SK-N-SH (cell line): ENCODE results near the gene THBS3. TPM values are rescaled to one million over a fixed set of nuclear protein-coding genes. Genes with fewer than 3 reads are reported as not detected.

ENCODE experiments used
- CTCF ChIA-PET: fragments of 300-600, 350-600 bp; formaldehyde crosslinking; extraction: SDS; loops from one replicate; lab custom pipeline; 2021; lab: Yijun Ruan, JAX
- POLR2A ChIA-PET: fragments of 350-600 bp; sonication (Branson Sonifier 250); formaldehyde crosslinking; extraction: SDS; loops from one replicate; lab custom pipeline; 2020; ENCODE audit warnings: antibody characterized with exemption, inconsistent platforms; lab: Yijun Ruan, JAX
- DNase-seq: peaks from one replicate; pipeline ENCODE4 v3.0.0; 2012
- H2AFZ ChIP-seq: fragments of 200-600 bp; sonication (generic); 2 replicates; pipeline ENCODE4 v1.8.1; 2016; ENCODE audit warnings: antibody characterized with exemption, mild to moderate bottlenecking, low read depth
- H3F3A ChIP-seq: fragments of 200-600 bp; sonication (generic); replicated peaks from 2 replicates; pipeline ENCODE3; 2016; ENCODE audit warnings: antibody characterized with exemption, mild to moderate bottlenecking; ENCODE audit not compliant: insufficient read depth
- H3K27ac ChIP-seq, 2 experiments: fragments of 200-500 bp in 1 of 2; fragments of 200-600 bp in 1 of 2; sonication (Bioruptor generic) in 1 of 2; sonication (generic), shearing (Covaris generic) in 1 of 2; 2 replicates each; pipeline versions ENCODE4 v1.5.1 to v1.6.1; 2014 to 2016; ENCODE audit warnings: low read depth in 2 of 2, inconsistent platforms in 1 of 2, low read length in 1 of 2, mild to moderate bottlenecking in 1 of 2, mixed read lengths in 1 of 2
- H3K27me3 ChIP-seq: fragments of 200-600 bp; sonication (generic), shearing (Covaris generic); 2 replicates; pipeline ENCODE4 v1.6.1; 2016; ENCODE audit warnings: mixed run types; ENCODE audit not compliant: insufficient read depth
- H3K36me3 ChIP-seq, 2 experiments: fragments of 200-500 bp in 1 of 2; fragments of 200-600 bp in 1 of 2; sonication (Bioruptor generic) in 1 of 2; sonication (generic) in 1 of 2; replicated peaks in 1 of 2; 2 replicates each; pipeline versions ENCODE3 to v1.5.1; 2014 to 2016; ENCODE audit warnings: low read length in 1 of 2, mild to moderate bottlenecking in 1 of 2; ENCODE audit not compliant: insufficient read depth in 2 of 2, control insufficient read depth in 1 of 2
- H3K4me1 ChIP-seq, 2 experiments: fragments of 200-500 bp in 1 of 2; fragments of 200-600 bp in 1 of 2; sonication (Bioruptor generic) in 1 of 2; sonication (generic), shearing (Covaris generic) in 1 of 2; 2 replicates each; pipeline versions ENCODE4 v1.5.1 to v1.6.1; 2014 to 2016; ENCODE audit warnings: low read depth in 1 of 2, low read length in 1 of 2, mixed run types in 1 of 2; ENCODE audit not compliant: insufficient read depth in 2 of 2, control insufficient read depth in 1 of 2
- H3K4me2 ChIP-seq: fragments of 200-600 bp; sonication (generic), shearing (Covaris generic); 2 replicates; pipeline ENCODE4 v1.6.1; 2017; ENCODE audit warnings: mixed run types
- H3K4me3 ChIP-seq, 2 experiments: fragments of 200-500 bp in 1 of 2; fragments of 200-600 bp in 1 of 2; sonication (Bioruptor generic) in 1 of 2; sonication (generic), shearing (Covaris generic) in 1 of 2; 2 replicates each; pipeline versions ENCODE4 v1.5.1 to v1.8.1; 2014 to 2016; ENCODE audit warnings: low read depth in 2 of 2, inconsistent platforms in 1 of 2, low read length in 1 of 2, mild to moderate bottlenecking in 1 of 2, mixed read lengths in 1 of 2, moderate library complexity in 1 of 2
- H3K79me2 ChIP-seq: fragments of 200-600 bp; sonication (generic); 2 replicates; pipeline ENCODE4 v1.8.1; 2017; ENCODE audit warnings: mild to moderate bottlenecking; ENCODE audit not compliant: insufficient read depth
- H3K9ac ChIP-seq: fragments of 200-600 bp; sonication (generic); 2 replicates; pipeline ENCODE4 v1.6.1; 2017; ENCODE audit warnings: mixed run types
- H3K9me2 ChIP-seq: fragments of 200-600 bp; sonication (generic); 2 replicates; pipeline ENCODE4 v1.6.1; 2017; ENCODE audit warnings: mixed run types
- H3K9me3 ChIP-seq: fragments of 200-600 bp; sonication (generic); 2 replicates; pipeline ENCODE4 v1.6.1; 2017; ENCODE audit warnings: mixed run types, mild to moderate bottlenecking, moderate library complexity
- H4K20me1 ChIP-seq: fragments of 200-600 bp; sonication (generic); 2 replicates; pipeline ENCODE4 v1.6.1; 2017; ENCODE audit warnings: mild to moderate bottlenecking, mixed run types; ENCODE audit not compliant: insufficient read depth
- ELF1 ChIP-seq: IDR thresholded peaks from 2 replicates; pipeline ENCODE4 v1.4.0; 2012
- EP300 ChIP-seq, 2 experiments: IDR thresholded peaks; 2 replicates each; pipeline versions ENCODE4 v1.4.0 to v1.6.1; 2012; ENCODE audit warnings: borderline replicate concordance in 1 of 2, low read depth in 1 of 2, low read length in 1 of 2
- GABPA ChIP-seq: IDR thresholded peaks from 2 replicates; pipeline ENCODE4 v1.4.0; 2012; ENCODE audit warnings: low read depth, mild to moderate bottlenecking
- GATA2 ChIP-seq: sonication (generic); formaldehyde crosslinking; IDR thresholded peaks from 2 replicates; pipeline ENCODE4 v1.5.0; 2020; ENCODE audit warnings: mild to moderate bottlenecking, missing genetic modification reagents
- JUND ChIP-seq: IDR thresholded peaks from 2 replicates; pipeline ENCODE4 v1.4.0; 2012
- MAX ChIP-seq: IDR thresholded peaks from 2 replicates; pipeline ENCODE4 v1.4.0; 2012; ENCODE audit warnings: low read depth
- MEF2A ChIP-seq: IDR thresholded peaks from 2 replicates; pipeline ENCODE4 v1.4.0; 2012; ENCODE audit warnings: low read depth, borderline replicate concordance
- MXI1 ChIP-seq: IDR thresholded peaks from 2 replicates; pipeline ENCODE4 v1.6.1; 2012; ENCODE audit warnings: mild to moderate bottlenecking, low read depth, low read length, improper control_type of control experiment
- REST ChIP-seq: IDR thresholded peaks from 2 replicates; pipeline ENCODE4 v1.6.1; 2012; ENCODE audit warnings: mild to moderate bottlenecking, low read depth, low read length, moderate library complexity
- RFX5 ChIP-seq: IDR thresholded peaks from 2 replicates; pipeline ENCODE4 v1.6.1; 2012; ENCODE audit warnings: mild to moderate bottlenecking, improper control_type of control experiment, low read length
- SMC3 ChIP-seq: IDR thresholded peaks from 2 replicates; pipeline ENCODE4 v1.6.1; 2012; ENCODE audit warnings: low read depth, low read length, improper control_type of control experiment
- TCF12 ChIP-seq: IDR thresholded peaks from 2 replicates; pipeline ENCODE4 v1.4.0; 2012
- USF1 ChIP-seq: IDR thresholded peaks from 2 replicates; pipeline ENCODE4 v1.4.0; 2012; ENCODE audit warnings: low read depth, borderline replicate concordance
- USF2 ChIP-seq: fragments of 150-350 bp; IDR thresholded peaks from 2 replicates; pipeline ENCODE4 v1.6.1; 2017; ENCODE audit warnings: antibody characterized with exemption, low read length, low read depth, borderline replicate concordance
- YY1 ChIP-seq: IDR thresholded peaks from 2 replicates; pipeline ENCODE4 v1.4.0; 2012; ENCODE audit warnings: low read depth, mild to moderate bottlenecking
- WGBS: methylation state at CpG from one replicate; pipeline ENCODE4 v1.1.6; 2017; ENCODE audit warnings: low lambda C conversion rate; 5-methylcytosine and 5-hydroxymethylcytosine counted together
- polyA plus RNA-seq, 3 experiments: library from polyadenylated mRNA; depleted of rRNA; stranded (reverse); fragments of >200 nt; gene quantifications; 2 replicates each; pipeline ENCODE4 v1.2.3, GENCODE V29; 2012

The THBS3 gene
- polyA plus RNA-seq, 1 of the 3 experiments (the other 2 are of a cell fraction): 124 TPM

- no peaks in the 10 kb centered on the region for H3K9me3 ChIP-seq
- peaks cover 20 to 41% of the 10 kb centered on the region in 2 experiments for H3K36me3 ChIP-seq
- TF ChIP-seq USF1 (no peak), RFX5 (no peak), EP300 (IDR thresholded peaks at IDR 0.05; ENCODE audit: borderline replicate concordance in 1 of 2, low read depth in 1 of 2, low read length in 1 of 2) (no peak), USF2 (no peak), JUND (no peak), GATA2 (CRISPR knock-in tag) (no peak), GABPA (no peak), SMC3 (no peak), REST (no peak), MAX (no peak), MXI1 (no peak), TCF12 (no peak), MEF2A (no peak), YY1 (no peak), ELF1 (no peak)
- CTCF ChIA-PET: interaction anchor here (1.1 to 3.2 kb wide), 8 partner anchors 10 to 48 kb away, joined by 3 to 31 read pairs (median 7); partner anchors contain the start of gene KRTCAP2
- POLR2A ChIA-PET: interaction anchor here (1.0 to 2.3 kb wide), 2 partner anchors 9 to 29 kb away, joined by 3 to 10 read pairs; no protein-coding TSS in a partner anchor
- H3K27ac ChIP-seq: no peak overlapping the region
- H3F3A ChIP-seq: peaks cover 30% of the 10 kb centered on the region
- no peaks in the 10 kb centered on the region for H3K27me3 ChIP-seq
- no peak overlapping the region for H3K9ac ChIP-seq
- H3K9me2 ChIP-seq: no peaks in the 10 kb centered on the region
- H4K20me1 ChIP-seq: no peaks in the 10 kb centered on the region
- no peak overlapping the region for H3K4me2 ChIP-seq
- DNase-seq: no peak
- 92% methylated on average over 13 of the region's 19 CpGs for WGBS
- H3K4me3 ChIP-seq: no peak overlapping the region
- H2AFZ ChIP-seq: no peak overlapping the region
- H3K4me1 ChIP-seq: peaks cover 0 to 17% of the 10 kb centered on the region in 2 experiments; a peak in 1 of 4 replicates
- H3K79me2 ChIP-seq: peaks cover 16% of the 10 kb centered on the region
Measured at GRCh38 chr1:155202731-155203515, 4.8 kb downstream of the THBS3 start.
